NB4 (cell line): Measurements from ENCODE around the gene IGF2BP3.

Experiments
- DNase-seq: peaks from one replicate; pipeline ENCODE4 v3.0.0; 2010; ENCODE audit warnings: low read depth
- H3K4me3 ChIP-seq: one replicate; pipeline ENCODE4 v1.5.1; 2011; ENCODE audit warnings: mild to moderate bottlenecking, low read depth, low read length, moderate library complexity
- MYC ChIP-seq: IDR thresholded peaks from 2 replicates; pipeline ENCODE4 v1.6.1; 2011; ENCODE audit warnings: low read depth, low read length
- POLR2A ChIP-seq: IDR thresholded peaks from 2 replicates; pipeline ENCODE4 v1.6.1; 2011; ENCODE audit warnings: mild to moderate bottlenecking; ENCODE audit not compliant: insufficient read length; ENCODE audit errors: extremely low read depth
- TF ChIP-seq, protein P1 (sequence below): IDR thresholded peaks from 2 replicates; pipeline ENCODE4 v1.6.1; 2011; ENCODE audit warnings: low read depth, low read length
- TF ChIP-seq, protein P2 (sequence below): IDR thresholded peaks from one replicate; pipeline ENCODE4 v1.5.1; 2012; ENCODE audit warnings: low read depth, low read length

The IGF2BP3 gene

DNA sequence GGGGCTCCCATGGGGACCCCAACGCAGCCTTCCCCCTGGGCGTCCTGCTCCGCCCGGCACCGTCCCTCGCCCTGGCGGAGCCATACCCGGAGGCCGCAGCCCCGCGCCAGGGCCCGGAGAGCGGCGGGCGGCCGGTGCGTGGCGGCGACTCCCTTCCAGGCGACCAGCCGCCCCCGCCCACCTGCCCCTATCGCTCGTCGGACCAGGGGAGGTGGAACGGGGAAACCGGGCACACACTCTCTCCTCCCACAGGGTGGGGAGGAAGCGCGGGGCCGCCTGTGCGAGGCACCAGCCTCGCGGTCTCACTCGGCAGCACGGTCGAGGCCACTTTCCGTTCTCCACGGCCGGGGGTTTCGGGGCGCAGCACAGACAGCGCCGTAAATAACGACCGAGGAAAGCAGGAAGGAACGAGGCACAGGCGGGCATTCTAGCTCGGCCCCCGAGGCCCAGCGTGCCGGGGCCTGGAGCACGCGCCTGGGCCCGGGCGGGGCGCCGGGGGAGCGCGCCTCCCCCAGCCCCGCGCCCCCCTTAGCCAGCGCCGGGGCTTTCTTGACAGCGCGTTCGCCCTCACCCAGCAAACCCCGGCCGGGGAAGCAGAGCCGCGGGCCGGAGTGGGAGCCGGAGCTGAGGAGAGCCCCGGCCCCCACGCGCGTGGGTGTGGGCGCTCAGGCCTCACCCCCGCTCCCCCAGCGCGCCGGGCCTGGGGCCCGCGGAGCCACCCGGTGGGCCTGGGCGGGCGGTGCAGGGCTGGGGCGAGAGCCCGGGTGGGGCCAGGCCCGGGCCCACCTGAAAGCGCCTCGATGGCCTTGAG is 936 bp downstream of the IGF2BP3 start:
- peak overlapping the region; percentile 84 for H3K4me3 ChIP-seq
- TF ChIP-seq, protein P1, sequence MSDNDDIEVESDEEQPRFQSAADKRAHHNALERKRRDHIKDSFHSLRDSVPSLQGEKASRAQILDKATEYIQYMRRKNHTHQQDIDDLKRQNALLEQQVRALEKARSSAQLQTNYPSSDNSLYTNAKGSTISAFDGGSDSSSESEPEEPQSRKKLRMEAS, result peak; percentile 78
- TF ChIP-seq MYC (peak; percentile 84; the same call in 1 of the 2 replicates), POLR2A (no peak)
- TF ChIP-seq, protein P2, sequence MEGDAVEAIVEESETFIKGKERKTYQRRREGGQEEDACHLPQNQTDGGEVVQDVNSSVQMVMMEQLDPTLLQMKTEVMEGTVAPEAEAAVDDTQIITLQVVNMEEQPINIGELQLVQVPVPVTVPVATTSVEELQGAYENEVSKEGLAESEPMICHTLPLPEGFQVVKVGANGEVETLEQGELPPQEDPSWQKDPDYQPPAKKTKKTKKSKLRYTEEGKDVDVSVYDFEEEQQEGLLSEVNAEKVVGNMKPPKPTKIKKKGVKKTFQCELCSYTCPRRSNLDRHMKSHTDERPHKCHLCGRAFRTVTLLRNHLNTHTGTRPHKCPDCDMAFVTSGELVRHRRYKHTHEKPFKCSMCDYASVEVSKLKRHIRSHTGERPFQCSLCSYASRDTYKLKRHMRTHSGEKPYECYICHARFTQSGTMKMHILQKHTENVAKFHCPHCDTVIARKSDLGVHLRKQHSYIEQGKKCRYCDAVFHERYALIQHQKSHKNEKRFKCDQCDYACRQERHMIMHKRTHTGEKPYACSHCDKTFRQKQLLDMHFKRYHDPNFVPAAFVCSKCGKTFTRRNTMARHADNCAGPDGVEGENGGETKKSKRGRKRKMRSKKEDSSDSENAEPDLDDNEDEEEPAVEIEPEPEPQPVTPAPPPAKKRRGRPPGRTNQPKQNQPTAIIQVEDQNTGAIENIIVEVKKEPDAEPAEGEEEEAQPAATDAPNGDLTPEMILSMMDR, result no peak
- peak; percentile 78 for DNase-seq

DNA sequence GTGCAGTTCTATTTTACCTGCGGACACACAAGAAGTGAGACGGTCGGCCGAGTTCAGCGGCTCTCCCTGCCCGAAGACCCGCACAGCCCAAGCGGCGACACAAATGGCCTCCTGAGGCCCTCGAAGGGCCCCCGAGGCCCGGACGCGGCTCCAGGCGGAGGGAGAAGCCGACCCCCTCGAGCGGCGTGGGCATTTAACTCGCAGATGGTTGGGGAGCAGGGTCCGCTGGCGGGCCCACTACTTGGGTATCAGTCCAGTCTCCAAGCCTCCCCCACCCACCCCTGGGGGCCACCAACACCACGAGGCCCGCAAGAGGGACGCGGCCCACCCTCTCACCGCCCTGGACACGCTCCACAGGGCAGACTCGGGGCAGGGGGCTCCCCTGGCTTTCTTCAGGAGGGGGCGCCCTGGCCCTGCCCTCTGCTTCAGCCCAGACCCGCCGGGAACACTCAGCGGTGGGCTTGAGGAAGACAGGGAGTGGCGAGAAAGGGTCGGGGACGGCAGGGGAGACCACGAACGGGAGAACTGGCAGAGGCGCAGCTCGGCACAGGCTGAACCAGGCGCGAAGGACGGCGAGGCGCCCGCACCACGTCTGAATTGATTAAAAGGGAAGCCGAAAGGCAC is 1.7 kb downstream of the IGF2BP3 start:
- H3K4me3 ChIP-seq, result peak overlapping the region; percentile 84
- DNase-seq, result no peak
- TF ChIP-seq POLR2A, result peak; percentile 8
- TF ChIP-seq MYC, result no peak; the same call in 1 of the 2 replicates
- TF ChIP-seq, protein P1, result 0 out of 2 replicates have a peak, but pooled peaks have one; percentile 28
- TF ChIP-seq, protein P2, result no peak

DNA sequence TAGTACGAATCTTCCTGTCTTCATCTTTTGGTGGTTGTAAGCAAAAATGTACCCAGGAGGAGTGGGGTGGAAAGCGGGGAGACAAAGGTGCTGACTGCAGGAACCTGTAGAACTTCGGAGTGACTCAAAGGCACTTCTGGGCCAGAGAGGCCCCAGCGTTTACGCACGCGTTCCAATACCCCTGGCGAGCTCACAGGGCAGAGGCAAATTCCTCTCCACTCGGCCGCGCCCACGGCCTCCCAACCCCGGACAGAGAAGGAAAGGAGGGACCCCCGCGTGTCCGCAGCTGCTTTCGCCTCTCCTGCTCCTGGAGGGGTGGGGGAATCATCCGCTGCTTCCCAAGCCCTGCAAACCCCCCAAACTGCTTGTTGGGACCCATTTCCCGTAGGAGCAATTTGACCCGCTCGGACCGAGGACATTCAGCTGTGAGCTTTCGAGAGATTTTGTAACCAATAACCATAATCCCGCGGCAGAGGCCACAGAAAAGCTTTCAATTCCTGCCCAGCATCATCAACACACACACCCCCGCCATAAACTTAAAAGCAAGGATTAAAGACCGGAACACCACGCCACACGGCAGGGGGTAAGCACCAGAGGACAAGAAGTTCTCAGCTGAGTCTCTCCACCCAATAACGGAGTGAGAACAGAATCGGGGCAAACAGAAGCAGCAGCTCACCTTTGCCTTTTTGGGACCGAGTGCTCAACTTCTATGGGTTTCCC is 2.3 kb downstream of the IGF2BP3 start:
- H3K4me3 ChIP-seq, result peak overlapping the region; percentile 84
- peak; percentile 70 for TF ChIP-seq MYC
- TF ChIP-seq POLR2A, result peak; percentile 44
- TF ChIP-seq, protein P1, result peak; percentile 78
- TF ChIP-seq, protein P2, result no peak
- DNase-seq, result peak; percentile 90

DNA sequence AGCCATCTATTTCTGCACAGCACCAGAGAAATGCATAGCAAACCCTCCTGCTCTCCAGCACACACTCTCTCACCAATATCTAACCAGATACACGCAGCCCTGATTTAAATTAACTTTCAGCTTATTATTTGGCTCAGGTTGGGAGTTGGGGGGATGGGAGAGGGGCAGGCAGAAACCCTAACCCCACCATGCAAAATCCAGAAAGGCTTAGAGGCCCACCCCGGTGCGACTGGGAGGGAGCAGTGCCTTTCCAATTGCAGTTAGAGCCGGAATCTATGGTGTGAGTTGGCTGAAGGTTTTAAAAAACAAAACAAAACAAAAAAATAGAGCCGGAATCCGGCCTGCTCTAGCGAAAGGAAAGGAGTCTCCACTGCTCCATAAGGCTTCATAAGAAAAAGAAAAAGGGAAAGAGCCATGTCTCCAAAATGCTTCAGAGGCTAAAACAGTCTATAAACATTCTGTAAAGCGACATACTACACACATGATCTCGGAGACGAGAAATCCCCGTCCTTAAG is 2.9 kb downstream of the IGF2BP3 start:
- TF ChIP-seq, protein P1, result no peak
- TF ChIP-seq MYC, result no peak
- TF ChIP-seq, protein P2, result no peak
- DNase-seq, result no peak
- H3K4me3 ChIP-seq, result peak overlapping the region; percentile 84

DNA sequence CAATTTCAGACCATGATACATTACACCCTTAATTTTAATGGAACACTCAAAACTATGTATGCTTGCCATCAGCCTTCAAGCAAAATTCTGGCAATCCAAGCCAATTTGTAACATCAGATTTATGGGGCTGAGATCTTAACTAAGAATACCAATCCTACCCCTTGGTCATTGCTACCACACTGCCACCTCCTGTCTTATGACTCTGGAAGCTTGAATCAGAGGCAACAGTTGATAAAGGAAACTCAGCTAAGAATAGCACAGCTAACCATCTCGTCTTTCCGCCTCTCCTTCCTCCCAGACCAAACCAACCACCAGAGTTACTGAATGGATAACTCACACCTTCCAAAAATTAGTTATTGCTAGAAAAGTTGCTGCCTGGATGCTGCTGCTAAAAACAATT is 7.4 kb downstream of the IGF2BP3 start:
- no peak overlapping the region for H3K4me3 ChIP-seq
- TF ChIP-seq POLR2A, result no peak
- TF ChIP-seq, protein P1, result no peak
- TF ChIP-seq, protein P2, result peak; percentile 13
- DNase-seq, result peak; percentile 54
